GM12801 (cell line): ENCODE results near the gene IQCM.

Source experiments
- CTCF ChIP-seq: IDR thresholded peaks from one replicate; pipeline ENCODE4 v1.5.1; 2011; ENCODE audit warnings: control low read depth; ENCODE audit not compliant: insufficient read length; ENCODE audit errors: extremely low read depth

IQCM gene

GRCh38 chr4:149493492-149493891 is 322.2 kb downstream of the IQCM start:
- no peak for TF ChIP-seq CTCF

- no peak for TF ChIP-seq CTCF
Measured at GRCh38 chr4:149489321-149489720, 326.3 kb downstream of the IQCM start.

GRCh38 chr4:149486861-149487260 is 328.8 kb downstream of the IQCM start:
- no peak for TF ChIP-seq CTCF

- no peak for TF ChIP-seq CTCF
Measured at GRCh38 chr4:149466446-149466845, 349.2 kb downstream of the IQCM start.

- no peak for TF ChIP-seq CTCF
Measured at GRCh38 chr4:149465955-149466354, 349.7 kb downstream of the IQCM start.

GRCh38 chr4:149443537-149443936 is 372.1 kb downstream of the IQCM start:
- no peak for TF ChIP-seq CTCF

- TF ChIP-seq CTCF: no peak
Measured at GRCh38 chr4:149441338-149441737, 374.3 kb downstream of the IQCM start.

GRCh38 chr4:149426461-149426860 is 389.2 kb downstream of the IQCM start:
- no peak for TF ChIP-seq CTCF
